Neuron (in vitro differentiated cells): ENCODE measurements around the gene NAMPT.
"Not testable (repeated sequence)": the region's sequence is repeated elsewhere in the genome, so short reads cannot be mapped to it uniquely, and the experiment has no call there.

Experiments used
- H2AFZ ChIP-seq: one replicate; pipeline ENCODE4 v1.6.1; 2013; ENCODE audit warnings: low read depth, mild to moderate bottlenecking, inconsistent platforms, low read length, moderate library complexity
- H3K27me3 ChIP-seq: one replicate; pipeline ENCODE4 v1.6.1; 2013; ENCODE audit warnings: low read length; ENCODE audit not compliant: insufficient read depth
- H3K36me3 ChIP-seq: one replicate; pipeline ENCODE4 v1.6.1; 2013; ENCODE audit warnings: low read length; ENCODE audit not compliant: insufficient read depth
- H3K4me1 ChIP-seq: one replicate; pipeline ENCODE4 v1.6.1; 2013; ENCODE audit warnings: low read length; ENCODE audit not compliant: insufficient read depth
- H3K4me3 ChIP-seq: 2 replicates; pipeline ENCODE4 v1.5.1; 2013; ENCODE audit warnings: mild to moderate bottlenecking, low read length, moderate library complexity
- H3K9me3 ChIP-seq: one replicate; pipeline ENCODE4 v1.6.1; 2013; ENCODE audit warnings: low read length

The NAMPT gene

GRCh38 chr7:106314875-106315274, 30.1 kb upstream of the NAMPT start:
- H3K9me3 ChIP-seq = no peaks in the 10 kb centered on the region

GRCh38 chr7:106313966-106314365, 29.2 kb upstream of the NAMPT start:
- H3K4me3 ChIP-seq = no peak overlapping the region
- no peaks in the 10 kb centered on the region for H3K9me3 ChIP-seq
- H2AFZ ChIP-seq = no peak overlapping the region
- H3K27me3 ChIP-seq = no peaks in the 10 kb centered on the region
- no peaks in the 10 kb centered on the region for H3K4me1 ChIP-seq
- no peaks in the 10 kb centered on the region for H3K36me3 ChIP-seq

More at GRCh38 chr7:106314875-106315274, 30.1 kb upstream of the NAMPT start:
- Histone ChIP-seq H3K36me3 (no peaks in the 10 kb centered on the region), H3K27me3 (no peaks in the 10 kb centered on the region), H3K4me1 (no peaks in the 10 kb centered on the region), H2AFZ (no peak overlapping the region), H3K4me3 (no peak overlapping the region)

DNA sequence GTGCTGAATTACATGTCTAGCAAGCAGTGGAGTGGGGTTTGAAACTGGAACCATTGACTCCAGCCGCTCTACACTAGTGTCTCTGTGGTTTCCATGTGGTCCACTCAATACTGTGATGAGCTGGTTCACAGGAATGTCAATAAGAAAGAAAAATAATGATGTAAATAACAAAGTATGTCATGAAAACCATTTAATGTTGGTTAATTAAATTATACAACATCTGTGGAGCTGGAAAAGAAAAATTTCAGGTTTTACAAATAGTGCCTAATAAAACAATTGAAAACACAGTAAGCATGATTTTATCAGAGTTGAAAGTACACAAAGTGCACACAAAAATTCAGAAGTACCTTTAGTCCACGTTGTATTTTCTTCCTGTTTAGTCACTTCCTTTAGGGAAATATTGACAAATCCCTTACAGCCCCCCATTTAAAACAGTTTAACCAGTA, 28.7 kb upstream of the NAMPT start:
- no peak overlapping the region for H3K4me3 ChIP-seq
- H3K9me3 ChIP-seq = no peaks in the 10 kb centered on the region
- no peak overlapping the region for H2AFZ ChIP-seq
- H3K27me3 ChIP-seq = no peaks in the 10 kb centered on the region
- H3K4me1 ChIP-seq = no peaks in the 10 kb centered on the region
- H3K36me3 ChIP-seq = no peaks in the 10 kb centered on the region

DNA sequence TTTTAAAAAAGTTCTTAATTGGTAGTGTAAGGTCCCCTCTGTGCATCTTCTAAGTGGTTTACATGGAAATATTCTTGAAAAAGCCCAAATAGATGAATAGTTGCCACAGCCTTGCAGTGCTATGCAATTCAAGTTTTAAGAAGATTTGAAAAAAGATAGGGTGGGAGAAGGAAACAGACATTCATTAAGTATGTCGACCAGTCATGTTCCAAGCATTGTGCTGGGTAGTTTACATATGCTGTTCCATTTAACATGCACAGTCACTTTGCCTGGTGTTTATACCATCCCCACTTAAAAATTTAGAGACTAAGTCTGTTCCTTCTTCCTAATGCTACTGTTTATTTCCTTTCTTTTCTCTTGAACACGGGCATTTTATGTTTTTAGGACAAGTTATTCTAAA, 28.1 kb upstream of the NAMPT start:
- H3K4me3 ChIP-seq = no peak overlapping the region
- H3K9me3 ChIP-seq = no peaks in the 10 kb centered on the region
- H3K27me3 ChIP-seq = no peaks in the 10 kb centered on the region
- no peaks in the 10 kb centered on the region for H3K4me1 ChIP-seq
- H3K36me3 ChIP-seq = no peaks in the 10 kb centered on the region
- H2AFZ ChIP-seq = no peak overlapping the region

DNA sequence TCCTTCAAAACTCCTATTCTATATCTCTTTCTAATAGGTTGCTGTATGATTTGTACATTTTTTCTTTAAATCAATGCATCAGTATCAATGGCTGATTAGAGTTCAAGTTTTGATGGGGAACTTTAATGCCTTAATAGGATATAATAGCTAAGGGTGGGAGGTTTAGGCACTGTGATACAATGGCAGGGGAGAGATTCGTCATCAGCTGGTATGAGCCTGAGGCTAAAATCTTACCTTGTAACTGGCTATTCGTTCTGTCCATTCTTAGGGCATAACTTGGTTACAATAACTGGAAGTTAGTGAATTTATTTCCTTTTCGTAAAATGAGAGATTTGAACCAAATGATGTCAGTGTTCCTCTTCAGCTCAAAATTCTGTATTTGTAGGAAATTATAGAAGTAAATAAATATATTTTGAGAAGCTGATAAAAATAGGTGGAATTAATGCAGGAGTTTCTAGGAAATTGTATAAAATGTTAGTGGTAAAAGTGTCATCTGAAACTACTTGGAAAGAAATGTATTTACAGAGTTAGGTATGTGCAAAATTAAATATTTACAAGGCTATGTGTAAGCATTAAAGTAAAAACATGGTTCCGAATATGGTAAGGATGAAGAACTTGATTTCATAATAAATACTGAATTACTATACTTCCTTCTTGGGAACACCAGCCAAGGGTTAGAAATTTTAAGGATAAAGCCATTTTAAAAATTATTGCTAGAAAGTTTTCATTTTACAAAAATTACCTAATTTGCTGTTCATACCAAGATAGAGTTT, 27.5 kb upstream of the NAMPT start:
- H3K36me3 ChIP-seq = no peaks in the 10 kb centered on the region
- no peaks in the 10 kb centered on the region for H3K4me1 ChIP-seq
- no peaks in the 10 kb centered on the region for H3K9me3 ChIP-seq
- H3K4me3 ChIP-seq = no peak overlapping the region
- H3K27me3 ChIP-seq = no peaks in the 10 kb centered on the region
- H2AFZ ChIP-seq = no peak overlapping the region

DNA sequence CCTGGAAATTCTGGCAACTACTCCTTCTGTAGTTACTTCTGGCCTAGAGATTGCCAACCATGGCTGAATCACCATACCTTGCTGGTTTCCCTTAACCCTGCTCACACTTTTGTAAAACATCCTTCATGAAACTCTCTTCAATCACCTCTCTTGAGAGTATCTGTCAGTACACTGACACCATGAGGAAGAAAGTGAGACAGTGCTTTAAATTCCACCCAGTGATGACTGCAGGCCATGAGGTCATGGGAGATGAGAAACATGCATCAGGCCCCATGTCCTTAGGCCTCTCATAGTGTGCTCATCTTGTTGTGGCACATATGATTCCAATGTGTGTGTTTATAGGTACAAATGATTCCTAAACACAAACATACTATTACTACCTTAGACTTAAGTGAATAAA, 24.6 kb upstream of the NAMPT start:
- H3K27me3 ChIP-seq = no peaks in the 10 kb centered on the region
- no peaks in the 10 kb centered on the region for H3K9me3 ChIP-seq
- no peak overlapping the region for H3K4me3 ChIP-seq
- H3K4me1 ChIP-seq = no peaks in the 10 kb centered on the region
- no peak overlapping the region for H2AFZ ChIP-seq
- no peaks in the 10 kb centered on the region for H3K36me3 ChIP-seq

GRCh38 chr7:106306256-106306655, 21.5 kb upstream of the NAMPT start:
- Histone ChIP-seq H3K36me3 (no peaks in the 10 kb centered on the region), H3K4me1 (no peaks in the 10 kb centered on the region), H3K27me3 (peaks cover 2% of the 10 kb centered on the region), H2AFZ (no peak overlapping the region), H3K4me3 (no peak overlapping the region), H3K9me3 (no peaks in the 10 kb centered on the region)

GRCh38 chr7:106305732-106306131, 20.9 kb upstream of the NAMPT start:
- Histone ChIP-seq H2AFZ (no peak overlapping the region), H3K4me1 (no peaks in the 10 kb centered on the region), H3K27me3 (peaks cover 2% of the 10 kb centered on the region), H3K4me3 (no peak overlapping the region), H3K9me3 (no peaks in the 10 kb centered on the region), H3K36me3 (no peaks in the 10 kb centered on the region)

GRCh38 chr7:106304568-106304967, 19.8 kb upstream of the NAMPT start:
- H3K36me3 ChIP-seq = no peaks in the 10 kb centered on the region
- H3K27me3 ChIP-seq = peaks cover 2% of the 10 kb centered on the region
- no peak overlapping the region for H3K4me3 ChIP-seq
- H3K4me1 ChIP-seq = no peaks in the 10 kb centered on the region
- no peaks in the 10 kb centered on the region for H3K9me3 ChIP-seq
- no peak overlapping the region for H2AFZ ChIP-seq

DNA sequence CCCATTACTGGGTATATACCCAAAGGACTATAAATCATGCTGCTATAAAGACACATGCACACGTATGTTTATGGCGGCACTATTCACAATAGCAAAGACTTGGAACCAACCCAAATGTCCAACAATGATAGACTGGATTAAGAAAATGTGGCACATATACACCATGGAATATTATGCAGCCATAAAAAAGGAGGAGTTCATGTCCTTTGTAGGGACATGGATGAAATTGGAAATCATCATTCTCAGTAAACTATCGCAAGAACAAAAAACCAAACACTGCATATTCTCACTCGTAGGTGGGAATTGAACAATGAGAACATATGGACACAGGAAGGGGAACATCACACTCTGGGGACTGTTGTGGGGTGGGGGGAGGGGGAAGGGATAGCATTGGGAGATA, 13.8 kb upstream of the NAMPT start:
- not testable (repeated sequence) for H3K36me3 ChIP-seq, H3K4me3 ChIP-seq, H3K9me3 ChIP-seq, H3K27me3 ChIP-seq, H3K4me1 ChIP-seq, H2AFZ ChIP-seq

DNA sequence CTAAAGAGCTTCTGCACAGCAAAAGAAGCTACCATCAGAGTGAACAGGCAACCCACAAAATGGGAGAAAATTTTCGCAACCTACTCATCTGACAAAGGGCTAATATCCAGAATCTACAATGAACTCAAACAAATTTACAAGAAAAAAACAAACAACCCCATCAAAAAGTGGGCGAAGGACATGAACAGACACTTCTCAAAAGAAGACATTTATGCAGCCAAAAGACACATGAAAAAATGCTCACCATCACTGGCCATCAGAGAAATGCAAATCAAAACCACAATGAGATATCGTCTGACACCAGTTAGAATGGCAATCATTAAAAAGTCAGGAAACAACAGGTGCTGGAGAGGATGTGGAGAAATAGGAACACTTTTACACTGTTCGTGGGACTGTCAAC, 13.4 kb upstream of the NAMPT start:
- not testable (repeated sequence) for H3K4me1 ChIP-seq, H2AFZ ChIP-seq, H3K4me3 ChIP-seq, H3K36me3 ChIP-seq, H3K27me3 ChIP-seq, H3K9me3 ChIP-seq

DNA sequence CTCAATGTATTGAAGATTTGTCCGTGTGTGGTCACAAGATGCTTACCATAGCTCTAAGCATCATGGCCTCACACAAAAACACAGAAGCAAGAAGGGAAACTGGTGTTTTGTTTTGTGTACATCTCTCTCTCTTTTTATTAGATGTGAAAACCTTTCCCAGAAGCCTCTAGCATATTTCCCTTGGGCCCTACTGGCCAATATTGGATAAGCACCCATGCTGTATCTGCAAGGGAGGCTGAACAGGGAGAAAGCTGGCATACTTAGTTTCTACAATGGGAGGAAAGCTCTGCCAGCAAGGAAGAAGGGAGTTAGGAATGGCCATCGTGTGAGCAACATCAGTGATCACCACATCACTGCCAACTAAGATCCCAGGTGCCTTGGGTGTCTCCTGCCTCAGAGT, 9.6 kb upstream of the NAMPT start:
- no peaks in the 10 kb centered on the region for H3K4me1 ChIP-seq
- H3K36me3 ChIP-seq = no peaks in the 10 kb centered on the region
- H3K9me3 ChIP-seq = peaks cover 2% of the 10 kb centered on the region
- H3K27me3 ChIP-seq = no peaks in the 10 kb centered on the region
- no peak overlapping the region for H2AFZ ChIP-seq
- H3K4me3 ChIP-seq = no peak overlapping the region

- Histone ChIP-seq H3K9me3 (peaks cover 2% of the 10 kb centered on the region), H3K4me1 (peaks cover 1% of the 10 kb centered on the region), H3K27me3 (no peaks in the 10 kb centered on the region), H2AFZ (no peak overlapping the region), H3K36me3 (no peaks in the 10 kb centered on the region), H3K4me3 (no peak overlapping the region)
Measured at GRCh38 chr7:106291247-106291646, 6.5 kb upstream of the NAMPT start.

GRCh38 chr7:106290319-106290718, 5.5 kb upstream of the NAMPT start:
- Histone ChIP-seq H3K4me3 (no peak overlapping the region), H3K36me3 (no peaks in the 10 kb centered on the region), H2AFZ (no peak overlapping the region), H3K4me1 (peaks cover 2% of the 10 kb centered on the region), H3K27me3 (no peaks in the 10 kb centered on the region), H3K9me3 (peaks cover 2% of the 10 kb centered on the region)
